Measurements from ENCODE around the gene PIP5K1A. TPM values are rescaled to one million over a fixed set of nuclear protein-coding genes. Genes with fewer than 3 reads are reported as not detected.

PIP5K1A gene
- total RNA-seq, 2 donors from 2014 or later = 102 to 144 TPM

DNA sequence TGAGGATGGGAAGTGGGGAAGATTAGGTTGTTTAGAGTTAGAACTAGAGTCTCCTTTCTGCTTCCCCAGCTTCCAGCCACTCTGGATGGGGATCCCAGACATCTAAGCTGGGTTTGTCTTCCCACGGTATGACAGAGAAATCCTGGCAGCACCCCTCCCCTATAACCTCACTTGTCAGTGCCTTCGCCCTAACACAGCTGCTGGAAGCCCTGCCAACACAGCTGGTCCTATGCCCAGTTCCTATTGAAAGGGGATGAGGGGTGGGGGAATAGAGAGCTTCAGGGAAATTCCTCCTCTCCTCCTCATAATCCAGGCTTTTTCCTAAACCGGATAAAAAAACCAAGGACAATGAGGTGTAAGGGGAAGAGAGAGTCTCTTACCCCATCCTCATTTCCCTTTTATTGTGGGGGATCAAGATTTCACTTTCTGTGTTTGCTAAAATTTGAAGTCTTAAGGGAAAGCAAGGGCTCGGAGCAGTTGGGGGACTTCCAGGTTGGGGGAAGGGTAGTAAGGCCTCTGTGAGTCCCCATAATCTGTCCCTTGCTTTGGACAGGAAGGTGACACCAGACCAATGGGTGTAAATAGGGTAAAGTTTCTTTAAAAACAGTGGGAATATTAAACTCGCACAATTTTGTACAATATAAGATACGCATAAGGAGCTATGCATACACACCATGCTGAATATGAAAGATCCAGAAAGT lies 23.2 kb upstream of the PIP5K1A start:
- Mint-ChIP-seq H3K4me3 (no peak overlapping the region), H3K9me3 (no peaks in the 10 kb centered on the region), H3K27me3 (ENCODE audit: insufficient read depth) (no peaks in the 10 kb centered on the region), H3K4me1 (peaks cover 4% of the 10 kb centered on the region), H3K36me3 (ENCODE audit: low read depth) (peaks cover 55% of the 10 kb centered on the region), H3K27ac (no peak overlapping the region)
- no peak overlapping the region for H3K27ac ChIP-seq (ENCODE audit: low read depth, low read length)
- no peak for DNase-seq
- H3K9ac ChIP-seq (ENCODE audit: extremely low read depth, low read length, poor library complexity, severe bottlenecking) = no peak overlapping the region
- H3K27me3 ChIP-seq (ENCODE audit: control insufficient read depth, insufficient read depth, low read length, poor library complexity, severe bottlenecking) = no peaks in the 10 kb centered on the region
- TF ChIP-seq, protein P1, sequence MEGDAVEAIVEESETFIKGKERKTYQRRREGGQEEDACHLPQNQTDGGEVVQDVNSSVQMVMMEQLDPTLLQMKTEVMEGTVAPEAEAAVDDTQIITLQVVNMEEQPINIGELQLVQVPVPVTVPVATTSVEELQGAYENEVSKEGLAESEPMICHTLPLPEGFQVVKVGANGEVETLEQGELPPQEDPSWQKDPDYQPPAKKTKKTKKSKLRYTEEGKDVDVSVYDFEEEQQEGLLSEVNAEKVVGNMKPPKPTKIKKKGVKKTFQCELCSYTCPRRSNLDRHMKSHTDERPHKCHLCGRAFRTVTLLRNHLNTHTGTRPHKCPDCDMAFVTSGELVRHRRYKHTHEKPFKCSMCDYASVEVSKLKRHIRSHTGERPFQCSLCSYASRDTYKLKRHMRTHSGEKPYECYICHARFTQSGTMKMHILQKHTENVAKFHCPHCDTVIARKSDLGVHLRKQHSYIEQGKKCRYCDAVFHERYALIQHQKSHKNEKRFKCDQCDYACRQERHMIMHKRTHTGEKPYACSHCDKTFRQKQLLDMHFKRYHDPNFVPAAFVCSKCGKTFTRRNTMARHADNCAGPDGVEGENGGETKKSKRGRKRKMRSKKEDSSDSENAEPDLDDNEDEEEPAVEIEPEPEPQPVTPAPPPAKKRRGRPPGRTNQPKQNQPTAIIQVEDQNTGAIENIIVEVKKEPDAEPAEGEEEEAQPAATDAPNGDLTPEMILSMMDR (conservative IDR thresholded peaks at IDR 0.05) = no peak
- peaks cover 56% of the 10 kb centered on the region for H3K36me3 ChIP-seq (ENCODE audit: control insufficient read depth, insufficient read depth, low read length)
- H3K4me3 ChIP-seq (ENCODE audit: low read length) = no peak overlapping the region
- 85 to 93% methylated on average over 4 to 5 of the region's 6 CpGs for WGBS, 2 experiments (ENCODE audit: insufficient coverage in 1 of 2, insufficient read length in 1 of 2)
- H3K4me1 ChIP-seq (ENCODE audit: control insufficient read depth, insufficient read depth, low read length) = no peaks in the 10 kb centered on the region
- H3K9me3 ChIP-seq (ENCODE audit: control insufficient read depth, low read length) = no peaks in the 10 kb centered on the region

GRCh38 chr1:151175863-151176262 lies 22.5 kb upstream of the PIP5K1A start, which contains the start of gene TMOD4:
TSS of gene TMOD4 (minus strand) at chr1:151175981. CDS start at chr1:151174875, 1,106 bp downstream.
- Histone ChIP-seq H3K27me3 (ENCODE audit: control insufficient read depth, insufficient read depth, low read length, poor library complexity, severe bottlenecking) (no peaks in the 10 kb centered on the region), H3K4me1 (ENCODE audit: control insufficient read depth, insufficient read depth, low read length) (no peaks in the 10 kb centered on the region), H3K9me3 (ENCODE audit: control insufficient read depth, low read length) (no peaks in the 10 kb centered on the region), H3K27ac (ENCODE audit: low read depth, low read length) (no peak within 1 kb of the TSS), H3K36me3 (ENCODE audit: control insufficient read depth, insufficient read depth, low read length) (peaks cover 61% of the 10 kb centered on the region), H3K9ac (ENCODE audit: extremely low read depth, low read length, poor library complexity, severe bottlenecking) (no peak within 1 kb of the TSS), H3K4me3 (ENCODE audit: low read length) (no peak within 1 kb of the TSS)
- WGBS, 2 experiments (ENCODE audit: insufficient coverage in 1 of 2, insufficient read length in 1 of 2) = 91% methylated on average over 4 of the region's 4 CpGs; no CpG with 5 or more reads in 1 of the 2 experiments
- no peaks in the 10 kb centered on the region for H3K9me3 Mint-ChIP-seq
- H3K27me3 Mint-ChIP-seq (ENCODE audit: insufficient read depth) = no peaks in the 10 kb centered on the region
- peak within 1 kb of the TSS; percentile 27 for H3K27ac Mint-ChIP-seq
- no peak within 1 kb of the TSS for H3K4me3 Mint-ChIP-seq
- peaks cover 2% of the 10 kb centered on the region for H3K4me1 Mint-ChIP-seq
- H3K36me3 Mint-ChIP-seq (ENCODE audit: low read depth) = peaks cover 61% of the 10 kb centered on the region
- DNase-seq = no peak
- TF ChIP-seq, protein P1 (conservative IDR thresholded peaks at IDR 0.05) = peak; percentile 76

GRCh38 chr1:151176514-151177045 lies 21.8 kb upstream of the PIP5K1A start:
- H3K27me3 Mint-ChIP-seq (ENCODE audit: insufficient read depth) = no peaks in the 10 kb centered on the region
- no peak overlapping the region for H3K27ac Mint-ChIP-seq
- Histone ChIP-seq H3K4me1 (ENCODE audit: control insufficient read depth, insufficient read depth, low read length) (no peaks in the 10 kb centered on the region), H3K36me3 (ENCODE audit: control insufficient read depth, insufficient read depth, low read length) (peaks cover 66% of the 10 kb centered on the region), H3K9ac (ENCODE audit: extremely low read depth, low read length, poor library complexity, severe bottlenecking) (no peak overlapping the region), H3K27me3 (ENCODE audit: control insufficient read depth, insufficient read depth, low read length, poor library complexity, severe bottlenecking) (no peaks in the 10 kb centered on the region), H3K27ac (ENCODE audit: low read depth, low read length) (no peak overlapping the region), H3K9me3 (ENCODE audit: control insufficient read depth, low read length) (no peaks in the 10 kb centered on the region), H3K4me3 (ENCODE audit: low read length) (no peak overlapping the region)
- H3K4me3 Mint-ChIP-seq = no peak overlapping the region
- whole genome bisulfite sequencing, 2 experiments (ENCODE audit: insufficient coverage in 1 of 2, insufficient read length in 1 of 2) = 95 to 97% methylated on average over 15 to 17 of the region's 17 CpGs
- DNase-seq = no peak
- no peaks in the 10 kb centered on the region for H3K4me1 Mint-ChIP-seq
- TF ChIP-seq, protein P1 (conservative IDR thresholded peaks at IDR 0.05) = no peak
- H3K36me3 Mint-ChIP-seq (ENCODE audit: low read depth) = peaks cover 67% of the 10 kb centered on the region
- H3K9me3 Mint-ChIP-seq = no peaks in the 10 kb centered on the region

Data from endodermal cell (in vitro differentiated cells).